Measurements from ENCODE around the gene CDH12. TPM values are rescaled to one million over a fixed set of nuclear protein-coding genes. Genes with fewer than 3 reads are reported as not detected.
"Not testable (repeated sequence)": the region's sequence is repeated elsewhere in the genome, so short reads cannot be mapped to it uniquely, and the experiment has no call there.

Gene CDH12
- total and polyA plus RNA-seq, 2 experiments from 2014 or later, result not detected

DNA sequence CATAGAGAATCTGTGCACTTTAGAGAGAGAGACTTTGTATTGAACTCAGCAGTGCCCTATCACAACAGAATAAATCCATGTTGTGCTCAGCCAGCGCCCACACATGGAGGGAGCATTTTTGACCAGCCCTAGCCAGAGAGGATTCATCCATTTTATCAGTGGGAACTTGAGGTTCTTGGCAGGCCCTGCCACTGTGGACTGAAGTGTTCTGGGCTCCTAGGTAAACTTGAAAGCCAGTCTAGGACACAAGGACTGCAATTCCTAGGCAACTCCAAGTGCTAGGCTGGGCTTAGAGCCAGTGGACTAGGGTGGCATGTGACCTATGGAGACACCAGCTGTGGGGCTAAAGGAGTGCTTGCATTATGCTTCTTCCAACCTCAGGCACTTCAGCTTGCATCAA, 523.5 kb downstream of the CDH12 start:
- TF ChIP-seq EZH2phosphoT487 (IDR thresholded peaks at IDR 0.05; ENCODE audit: insufficient read depth, low read depth) (no peak), EZH2 (IDR thresholded peaks at IDR 0.05; ENCODE audit: insufficient read depth, poor library complexity, severe bottlenecking) (no peak)

DNA sequence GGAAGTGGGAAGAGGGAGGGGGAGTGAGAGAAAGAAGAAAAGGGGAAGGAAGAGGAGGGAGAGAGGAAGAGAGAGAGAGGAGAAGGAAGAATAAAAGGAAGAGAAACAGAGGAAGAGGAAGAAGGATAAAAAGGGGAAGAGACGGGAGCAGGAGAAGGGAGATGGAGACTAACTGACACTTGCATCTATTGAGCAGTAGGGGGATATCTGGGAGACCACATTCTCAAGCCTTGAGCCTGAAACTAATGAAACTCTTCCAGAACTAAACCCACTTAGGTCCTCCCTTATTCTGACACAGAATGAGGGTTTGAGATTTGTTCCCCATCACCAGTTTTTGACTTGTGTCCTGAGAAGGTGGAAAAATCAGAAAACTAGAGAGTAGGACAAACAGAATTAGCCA, 533.3 kb downstream of the CDH12 start:
- Histone ChIP-seq H3K4me1 (ENCODE audit: insufficient read depth) (no peaks in the 10 kb centered on the region), H4K20me1 (ENCODE audit: insufficient read depth) (no peaks in the 10 kb centered on the region), H3K27ac (no peak overlapping the region), H3F3A (ENCODE audit: insufficient read depth) (no peaks in the 10 kb centered on the region), H3K4me3 (no peak overlapping the region), H3K27me3 (replicated peaks; ENCODE audit: insufficient read depth) (no peaks in the 10 kb centered on the region), H3K79me2 (ENCODE audit: insufficient read depth) (no peaks in the 10 kb centered on the region), H3K9me2 (ENCODE audit: insufficient read depth) (no peaks in the 10 kb centered on the region), H3K36me3 (ENCODE audit: low read depth) (no peaks in the 10 kb centered on the region), H3K9me3 (ENCODE audit: low read depth) (no peaks in the 10 kb centered on the region), H2AFZ (no peak overlapping the region), H3K9ac (no peak overlapping the region), H3K4me2 (ENCODE audit: unreplicated experiment) (no peak overlapping the region)
- no peak for TF ChIP-seq EZH2phosphoT487 (IDR thresholded peaks at IDR 0.05; ENCODE audit: insufficient read depth, low read depth)
- TF ChIP-seq EZH2 (IDR thresholded peaks at IDR 0.05; ENCODE audit: insufficient read depth, poor library complexity, severe bottlenecking), result no peak
- whole genome bisulfite sequencing, 2 experiments (ENCODE audit: low coverage in 1 of 2, low lambda C conversion rate in 2 of 2, missing lambda C conversion rate in 2 of 2), result 22 to 46% methylated on average over 1 of the region's 1 CpG
- no peak for DNase-seq
- in situ Hi-C loops (cut with MboI), result no loop called here

More for the DNA sequence above, 523.5 kb downstream of the CDH12 start:
- H3K27ac ChIP-seq, result no peak overlapping the region
- DNase-seq, result no peak
- H3K4me2 ChIP-seq (ENCODE audit: unreplicated experiment), result no peak overlapping the region
- WGBS, 2 experiments (ENCODE audit: low coverage in 1 of 2, low lambda C conversion rate in 2 of 2, missing lambda C conversion rate in 2 of 2), result 4 to 16% methylated on average over 1 of the region's 1 CpG
- H2AFZ ChIP-seq, result no peak overlapping the region
- no peaks in the 10 kb centered on the region for H3K36me3 ChIP-seq (ENCODE audit: low read depth)
- no peak overlapping the region for H3K4me3 ChIP-seq
- H3F3A ChIP-seq (ENCODE audit: insufficient read depth), result no peaks in the 10 kb centered on the region
- no peak overlapping the region for H3K9ac ChIP-seq
- no peaks in the 10 kb centered on the region for H3K79me2 ChIP-seq (ENCODE audit: insufficient read depth)
- H3K4me1 ChIP-seq (ENCODE audit: insufficient read depth), result no peaks in the 10 kb centered on the region
- H3K27me3 ChIP-seq (replicated peaks; ENCODE audit: insufficient read depth), result no peaks in the 10 kb centered on the region
- H3K9me3 ChIP-seq (ENCODE audit: low read depth), result no peaks in the 10 kb centered on the region
- no peaks in the 10 kb centered on the region for H3K9me2 ChIP-seq (ENCODE audit: insufficient read depth)
- no peaks in the 10 kb centered on the region for H4K20me1 ChIP-seq (ENCODE audit: insufficient read depth)
- in situ Hi-C loops (cut with MboI), result no loop called here

DNA sequence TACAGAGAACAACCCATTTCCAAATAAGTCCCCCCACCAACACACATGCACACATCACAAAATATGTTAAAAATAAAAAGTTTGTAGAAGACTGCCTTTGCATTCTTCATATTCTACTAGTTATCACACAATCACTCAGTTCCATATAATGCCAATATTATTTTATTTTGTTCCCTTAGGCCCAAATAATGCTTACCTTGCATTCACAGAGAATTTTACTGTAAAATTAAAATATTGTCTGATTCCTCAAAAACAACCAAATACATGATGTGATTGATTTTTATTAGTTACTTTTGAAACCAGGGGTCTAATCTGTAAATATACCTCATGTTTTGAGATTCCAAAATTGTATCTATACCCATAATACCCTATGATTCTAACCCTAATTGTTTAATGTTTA, 536.9 kb downstream of the CDH12 start:
- Histone ChIP-seq H3K9me2 (ENCODE audit: insufficient read depth) (no peaks in the 10 kb centered on the region), H3K27me3 (replicated peaks; ENCODE audit: insufficient read depth) (no peaks in the 10 kb centered on the region), H3K4me1 (ENCODE audit: insufficient read depth) (no peaks in the 10 kb centered on the region), H3K4me3 (no peak overlapping the region), H3K9me3 (ENCODE audit: low read depth) (no peaks in the 10 kb centered on the region), H3K9ac (no peak overlapping the region), H3K79me2 (ENCODE audit: insufficient read depth) (no peaks in the 10 kb centered on the region), H4K20me1 (ENCODE audit: insufficient read depth) (no peaks in the 10 kb centered on the region), H3K36me3 (ENCODE audit: low read depth) (no peaks in the 10 kb centered on the region), H2AFZ (no peak overlapping the region), H3K27ac (no peak overlapping the region), H3K4me2 (ENCODE audit: unreplicated experiment) (no peak overlapping the region), H3F3A (ENCODE audit: insufficient read depth) (no peaks in the 10 kb centered on the region)
- no peak for DNase-seq
- no peak for TF ChIP-seq EZH2phosphoT487 (IDR thresholded peaks at IDR 0.05; ENCODE audit: insufficient read depth, low read depth)
- TF ChIP-seq EZH2 (IDR thresholded peaks at IDR 0.05; ENCODE audit: insufficient read depth, poor library complexity, severe bottlenecking), result no peak
- in situ Hi-C loops (cut with MboI), result no loop called here

DNA sequence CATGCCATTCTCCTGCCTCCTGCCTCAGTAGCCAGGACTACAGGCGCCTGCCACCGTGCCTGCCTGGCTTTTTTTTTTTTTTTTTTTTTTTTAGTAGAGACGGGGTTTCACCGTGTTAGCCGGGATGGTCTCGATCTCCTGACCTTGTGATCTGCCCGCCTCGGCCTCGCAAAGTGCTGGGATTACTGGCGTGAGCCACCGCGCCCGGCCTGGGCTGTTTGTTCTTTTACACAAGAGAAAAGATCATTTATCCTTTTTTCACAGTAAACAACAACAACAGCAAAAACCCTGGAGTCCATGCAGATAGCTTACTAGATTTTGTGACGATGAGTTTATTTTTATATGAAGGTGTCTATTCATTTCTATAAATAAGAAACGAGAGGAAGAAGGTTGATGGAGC, 538.1 kb downstream of the CDH12 start:
- H4K20me1 ChIP-seq (ENCODE audit: insufficient read depth); H3K4me3 ChIP-seq; H3K4me1 ChIP-seq (ENCODE audit: insufficient read depth); H3K9me2 ChIP-seq (ENCODE audit: insufficient read depth); in situ Hi-C loops (cut with MboI); H3K9ac ChIP-seq; DNase-seq; H3F3A ChIP-seq (ENCODE audit: insufficient read depth); H3K36me3 ChIP-seq (ENCODE audit: low read depth); H3K27me3 ChIP-seq (replicated peaks; ENCODE audit: insufficient read depth); H2AFZ ChIP-seq; H3K9me3 ChIP-seq (ENCODE audit: low read depth); H3K4me2 ChIP-seq (ENCODE audit: unreplicated experiment); H3K27ac ChIP-seq; H3K79me2 ChIP-seq (ENCODE audit: insufficient read depth): not testable (repeated sequence)
- WGBS, 2 experiments (ENCODE audit: low coverage in 1 of 2, low lambda C conversion rate in 2 of 2, missing lambda C conversion rate in 2 of 2), result 49 to 63% methylated on average over 9 to 15 of the region's 15 CpGs

DNA sequence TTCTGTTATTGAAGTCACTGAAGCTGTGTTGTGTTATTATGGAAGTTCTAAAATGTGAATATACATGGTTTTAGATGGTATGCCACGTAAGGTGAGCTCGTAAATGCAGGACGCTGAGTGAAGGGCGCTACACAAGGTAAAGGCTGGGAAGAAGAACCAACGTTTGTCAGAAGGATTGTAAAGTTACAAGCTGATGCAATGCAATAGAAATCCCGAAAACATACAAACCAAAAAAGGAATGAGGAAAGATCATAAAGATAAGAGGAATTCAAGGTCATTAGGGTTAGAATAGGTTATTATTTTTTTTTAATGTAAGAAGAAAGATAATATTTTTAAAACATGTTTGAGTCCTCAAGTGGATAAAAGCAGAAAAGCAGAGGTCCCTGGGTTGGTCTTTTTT, 538.6 kb downstream of the CDH12 start:
- H4K20me1 ChIP-seq (ENCODE audit: insufficient read depth), result no peaks in the 10 kb centered on the region
- H3K9ac ChIP-seq, result no peak overlapping the region
- H3K9me2 ChIP-seq (ENCODE audit: insufficient read depth), result no peaks in the 10 kb centered on the region
- H3K27me3 ChIP-seq (replicated peaks; ENCODE audit: insufficient read depth), result no peaks in the 10 kb centered on the region
- in situ Hi-C loops (cut with MboI), result no loop called here
- DNase-seq, result no peak
- no peak overlapping the region for H2AFZ ChIP-seq
- H3F3A ChIP-seq (ENCODE audit: insufficient read depth), result no peaks in the 10 kb centered on the region
- H3K79me2 ChIP-seq (ENCODE audit: insufficient read depth), result no peaks in the 10 kb centered on the region
- no peaks in the 10 kb centered on the region for H3K9me3 ChIP-seq (ENCODE audit: low read depth)
- H3K4me2 ChIP-seq (ENCODE audit: unreplicated experiment), result no peak overlapping the region
- no peak overlapping the region for H3K4me3 ChIP-seq
- 53 to 62% methylated on average over 6 of the region's 6 CpGs for WGBS, 2 experiments (ENCODE audit: low coverage in 1 of 2, low lambda C conversion rate in 2 of 2, missing lambda C conversion rate in 2 of 2)
- no peaks in the 10 kb centered on the region for H3K36me3 ChIP-seq (ENCODE audit: low read depth)
- no peak overlapping the region for H3K27ac ChIP-seq
- TF ChIP-seq EZH2phosphoT487 (IDR thresholded peaks at IDR 0.05; ENCODE audit: insufficient read depth, low read depth) (no peak), EZH2 (IDR thresholded peaks at IDR 0.05; ENCODE audit: insufficient read depth, poor library complexity, severe bottlenecking) (no peak)
- no peaks in the 10 kb centered on the region for H3K4me1 ChIP-seq (ENCODE audit: insufficient read depth)
